HEK293 (cell line): ENCODE results near the gene MYO9B.

Experiments
- BCL11A ChIP-seq: fragments of 450-650 bp; formaldehyde crosslinking; IDR thresholded peaks from 2 replicates; pipeline ENCODE4 v1.5.1; 2016; ENCODE audit warnings: low read depth, missing biosample characterization, missing genetic modification characterization
- GLI2 ChIP-seq: fragments of 450-650 bp; formaldehyde crosslinking; IDR thresholded peaks from 2 replicates; pipeline ENCODE4; 2017; ENCODE audit warnings: missing biosample characterization, missing genetic modification characterization, low read depth, borderline replicate concordance
- GLI4 ChIP-seq: fragments of 450-650 bp; formaldehyde crosslinking; IDR thresholded peaks from 2 replicates; pipeline ENCODE4 v1.5.1; 2016; ENCODE audit warnings: missing biosample characterization, missing genetic modification characterization
- IKZF3 ChIP-seq: fragments of 450-650 bp; IDR thresholded peaks from 2 replicates; pipeline ENCODE4 v1.5.0; 2018; ENCODE audit warnings: missing biosample characterization, mild to moderate bottlenecking, missing genetic modification characterization, moderate library complexity
- KLF16 ChIP-seq: fragments of 450-650 bp; formaldehyde crosslinking; IDR thresholded peaks from 2 replicates; pipeline ENCODE4 v1.5.1; 2017; ENCODE audit warnings: missing biosample characterization, missing genetic modification characterization
- MYNN ChIP-seq: fragments of 450-650 bp; formaldehyde crosslinking; IDR thresholded peaks from 2 replicates; pipeline ENCODE4 v1.5.1; 2016; ENCODE audit warnings: missing biosample characterization, missing genetic modification characterization, borderline replicate concordance
- OVOL3 ChIP-seq: fragments of 450-650 bp; formaldehyde crosslinking; IDR thresholded peaks from 2 replicates; pipeline ENCODE4 v1.5.1; 2016; ENCODE audit warnings: missing biosample characterization, missing genetic modification characterization
- PRDM2 ChIP-seq: fragments of 450-650 bp; formaldehyde crosslinking; IDR thresholded peaks from 2 replicates; pipeline ENCODE4 v1.5.1; 2016; ENCODE audit warnings: missing biosample characterization, missing genetic modification characterization, borderline replicate concordance
- SCRT1 ChIP-seq: fragments of 450-650 bp; formaldehyde crosslinking; IDR thresholded peaks from 2 replicates; pipeline ENCODE4 v1.5.1; 2016; ENCODE audit warnings: missing biosample characterization, missing genetic modification characterization, borderline replicate concordance
- SETDB1 ChIP-seq: IDR thresholded peaks from one replicate; pipeline ENCODE4 v1.6.1; 2017; ENCODE audit warnings: mild to moderate bottlenecking, low read length, moderate library complexity, mixed read lengths; ENCODE audit not compliant: insufficient read length
- ZBTB49 ChIP-seq: fragments of 450-650 bp; formaldehyde crosslinking; IDR thresholded peaks from 2 replicates; pipeline ENCODE4 v1.5.1; 2016; ENCODE audit warnings: missing biosample characterization, missing genetic modification characterization, low read depth
- ZFP3 ChIP-seq: fragments of 450-650 bp; formaldehyde crosslinking; IDR thresholded peaks from 2 replicates; pipeline ENCODE4 v1.5.1; 2016; ENCODE audit warnings: low read depth, missing biosample characterization, missing genetic modification characterization
- ZNF133 ChIP-seq: fragments of 450-650 bp; formaldehyde crosslinking; IDR thresholded peaks from 2 replicates; pipeline ENCODE4 v1.5.1; 2016; ENCODE audit warnings: missing biosample characterization, missing genetic modification characterization
- ZNF16 ChIP-seq: fragments of 450-650 bp; formaldehyde crosslinking; IDR thresholded peaks from 2 replicates; pipeline ENCODE4 v1.5.1; 2016; ENCODE audit warnings: low read depth, missing biosample characterization, missing genetic modification characterization
- ZNF174 ChIP-seq: fragments of 450-650 bp; formaldehyde crosslinking; IDR thresholded peaks from 2 replicates; pipeline ENCODE4 v1.5.0; 2017; ENCODE audit warnings: missing biosample characterization, mild to moderate bottlenecking, missing genetic modification characterization
- ZNF2 ChIP-seq: fragments of 450-650 bp; formaldehyde crosslinking; IDR thresholded peaks from 2 replicates; pipeline ENCODE4 v1.5.1; 2016; ENCODE audit warnings: missing biosample characterization, missing genetic modification characterization
- ZNF202 ChIP-seq: fragments of 450-650 bp; formaldehyde crosslinking; IDR thresholded peaks from 2 replicates; pipeline ENCODE4 v1.5.1; 2016; ENCODE audit warnings: missing biosample characterization, missing genetic modification characterization, borderline replicate concordance
- ZNF350 ChIP-seq: fragments of 450-650 bp; formaldehyde crosslinking; IDR thresholded peaks from 2 replicates; pipeline ENCODE4 v1.5.0; 2017; ENCODE audit warnings: missing biosample characterization, mild to moderate bottlenecking, missing genetic modification characterization
- ZNF426 ChIP-seq: fragments of 450-650 bp; formaldehyde crosslinking; IDR thresholded peaks from 2 replicates; pipeline ENCODE4 v1.5.1; 2017; ENCODE audit warnings: missing biosample characterization, missing genetic modification characterization, mild to moderate bottlenecking, inconsistent platforms, moderate library complexity
- ZNF48 ChIP-seq: fragments of 450-650 bp; formaldehyde crosslinking; IDR thresholded peaks from 2 replicates; pipeline ENCODE4 v1.5.1; 2016; ENCODE audit warnings: missing biosample characterization, missing genetic modification characterization
- ZNF561 ChIP-seq: fragments of 450-650 bp; IDR thresholded peaks from 2 replicates; pipeline ENCODE4 v1.5.1; 2018; ENCODE audit warnings: missing biosample characterization, missing genetic modification characterization, borderline replicate concordance
- ZNF629 ChIP-seq: fragments of 450-650 bp; formaldehyde crosslinking; IDR thresholded peaks from 2 replicates; pipeline ENCODE4 v1.5.1; 2017; ENCODE audit warnings: missing biosample characterization, missing genetic modification characterization
- ZNF664 ChIP-seq: fragments of 450-650 bp; formaldehyde crosslinking; IDR thresholded peaks from 2 replicates; pipeline ENCODE4 v1.5.1; 2016; ENCODE audit warnings: missing biosample characterization, missing genetic modification characterization
- ZNF792 ChIP-seq: fragments of 450-650 bp; formaldehyde crosslinking; IDR thresholded peaks from 2 replicates; pipeline ENCODE4 v1.5.1; 2016; ENCODE audit warnings: missing biosample characterization, missing genetic modification characterization
- TF ChIP-seq, protein P1 (sequence below): sonication (generic); formaldehyde crosslinking; IDR thresholded peaks from 2 replicates; pipeline ENCODE4 v1.8.1; 2022; ENCODE audit warnings: mild to moderate bottlenecking, moderate library complexity, missing genetic modification reagents
- TF ChIP-seq, protein P2 (sequence below): fragments of 450-650 bp; formaldehyde crosslinking; IDR thresholded peaks from 2 replicates; pipeline ENCODE4 v1.5.1; 2017; ENCODE audit warnings: missing biosample characterization, missing genetic modification characterization
- TF ChIP-seq, protein P3 (sequence below): fragments of 450-650 bp; formaldehyde crosslinking; IDR thresholded peaks from 2 replicates; pipeline ENCODE4 v1.5.1; 2016; ENCODE audit warnings: missing biosample characterization, missing genetic modification characterization

Gene MYO9B

DNA sequence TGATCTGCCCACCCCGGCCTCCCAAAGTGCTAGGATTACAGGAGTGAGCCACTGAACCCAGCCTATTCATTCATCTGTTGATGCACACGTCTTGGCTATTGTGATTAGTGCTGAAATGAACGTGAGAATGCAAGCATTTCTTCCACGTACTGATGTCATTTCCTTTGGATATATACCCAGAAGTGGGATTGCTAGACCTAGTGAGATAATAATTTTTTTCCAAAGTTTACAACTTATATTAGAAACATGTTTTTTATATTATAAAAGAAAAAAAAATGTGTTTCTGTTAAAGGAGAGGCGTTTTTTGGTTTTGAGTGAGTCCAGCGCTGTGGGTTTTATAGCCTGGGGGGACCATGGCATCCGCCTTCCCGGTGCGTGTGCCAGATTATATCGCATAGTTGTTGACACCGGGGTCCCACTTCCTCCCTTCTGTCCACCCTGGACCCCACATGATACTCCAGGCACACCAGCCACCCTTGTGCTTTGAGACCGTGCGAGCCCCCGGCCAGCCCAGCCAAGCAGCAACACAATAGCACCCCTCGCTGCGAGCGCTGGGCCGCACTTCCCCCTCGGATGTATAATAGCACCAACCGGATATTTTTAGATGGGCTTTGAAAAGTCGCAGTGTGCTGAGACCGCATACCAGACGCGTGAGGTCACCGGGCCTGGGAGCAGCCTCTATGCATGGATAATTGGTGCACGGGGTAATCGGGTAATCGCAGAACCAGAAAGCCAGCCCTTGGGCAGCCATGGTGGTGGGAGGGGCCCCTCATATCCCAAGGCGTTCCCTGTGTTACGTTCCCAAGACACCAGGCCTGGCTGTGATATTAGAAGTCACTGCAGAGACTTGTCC is 59.6 kb downstream of the MYO9B start (continued):
- no peak for TF ChIP-seq SCRT1 (tag by site-specific recombination)
- TF ChIP-seq, protein P1, sequence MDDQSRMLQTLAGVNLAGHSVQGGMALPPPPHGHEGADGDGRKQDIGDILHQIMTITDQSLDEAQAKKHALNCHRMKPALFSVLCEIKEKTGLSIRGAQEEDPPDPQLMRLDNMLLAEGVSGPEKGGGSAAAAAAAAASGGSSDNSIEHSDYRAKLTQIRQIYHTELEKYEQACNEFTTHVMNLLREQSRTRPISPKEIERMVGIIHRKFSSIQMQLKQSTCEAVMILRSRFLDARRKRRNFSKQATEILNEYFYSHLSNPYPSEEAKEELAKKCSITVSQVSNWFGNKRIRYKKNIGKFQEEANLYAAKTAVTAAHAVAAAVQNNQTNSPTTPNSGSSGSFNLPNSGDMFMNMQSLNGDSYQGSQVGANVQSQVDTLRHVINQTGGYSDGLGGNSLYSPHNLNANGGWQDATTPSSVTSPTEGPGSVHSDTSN (CRISPR knock-in tag), result no peak
- TF ChIP-seq IKZF3, result peak; percentile 58; the same call in 1 of the 2 replicates
- TF ChIP-seq ZNF48 (tag by site-specific recombination), result no peak
- no peak for TF ChIP-seq ZNF202 (tag by site-specific recombination)
- TF ChIP-seq OVOL3 (tag by site-specific recombination), result no peak
- TF ChIP-seq SETDB1, result no peak
- TF ChIP-seq, protein P2, sequence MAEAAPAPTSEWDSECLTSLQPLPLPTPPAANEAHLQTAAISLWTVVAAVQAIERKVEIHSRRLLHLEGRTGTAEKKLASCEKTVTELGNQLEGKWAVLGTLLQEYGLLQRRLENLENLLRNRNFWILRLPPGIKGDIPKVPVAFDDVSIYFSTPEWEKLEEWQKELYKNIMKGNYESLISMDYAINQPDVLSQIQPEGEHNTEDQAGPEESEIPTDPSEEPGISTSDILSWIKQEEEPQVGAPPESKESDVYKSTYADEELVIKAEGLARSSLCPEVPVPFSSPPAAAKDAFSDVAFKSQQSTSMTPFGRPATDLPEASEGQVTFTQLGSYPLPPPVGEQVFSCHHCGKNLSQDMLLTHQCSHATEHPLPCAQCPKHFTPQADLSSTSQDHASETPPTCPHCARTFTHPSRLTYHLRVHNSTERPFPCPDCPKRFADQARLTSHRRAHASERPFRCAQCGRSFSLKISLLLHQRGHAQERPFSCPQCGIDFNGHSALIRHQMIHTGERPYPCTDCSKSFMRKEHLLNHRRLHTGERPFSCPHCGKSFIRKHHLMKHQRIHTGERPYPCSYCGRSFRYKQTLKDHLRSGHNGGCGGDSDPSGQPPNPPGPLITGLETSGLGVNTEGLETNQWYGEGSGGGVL (tag by site-specific recombination), result peak; percentile 77
- no peak for TF ChIP-seq ZBTB49 (tag by site-specific recombination)
- no peak for TF ChIP-seq ZFP3
- peak; percentile 63; the same call in 1 of the 2 replicates for TF ChIP-seq BCL11A (tag by site-specific recombination)
- no peak for TF ChIP-seq MYNN (tag by site-specific recombination)
- no peak for TF ChIP-seq KLF16 (tag by site-specific recombination)
- TF ChIP-seq ZNF350, result no peak
- TF ChIP-seq ZNF792 (tag by site-specific recombination), result no peak
- TF ChIP-seq ZNF16 (tag by site-specific recombination), result no peak
- no peak for TF ChIP-seq ZNF664 (tag by site-specific recombination)
- peak; percentile 57 for TF ChIP-seq ZNF561 (tag by site-specific recombination)
- TF ChIP-seq ZNF2 (tag by site-specific recombination), result peak; percentile 77; the same call in 1 of the 2 replicates
- TF ChIP-seq ZNF133 (tag by site-specific recombination), result peak; percentile 84
- TF ChIP-seq, protein P3, sequence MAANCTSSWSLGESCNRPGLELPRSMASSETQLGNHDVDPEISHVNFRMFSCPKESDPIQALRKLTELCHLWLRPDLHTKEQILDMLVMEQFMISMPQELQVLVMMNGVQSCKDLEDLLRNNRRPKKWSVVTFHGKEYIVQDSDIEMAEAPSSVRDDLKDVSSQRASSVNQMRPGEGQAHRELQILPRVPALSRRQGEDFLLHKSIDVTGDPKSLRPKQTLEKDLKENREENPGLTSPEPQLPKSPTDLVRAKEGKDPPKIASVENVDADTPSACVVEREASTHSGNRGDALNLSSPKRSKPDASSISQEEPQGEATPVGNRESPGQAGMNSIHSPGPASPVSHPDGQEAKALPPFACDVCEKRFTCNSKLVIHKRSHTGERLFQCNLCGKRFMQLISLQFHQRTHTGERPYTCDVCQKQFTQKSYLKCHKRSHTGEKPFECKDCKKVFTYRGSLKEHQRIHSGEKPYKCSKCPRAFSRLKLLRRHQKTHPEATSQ (tag by site-specific recombination), result no peak
- TF ChIP-seq ZNF426 (tag by site-specific recombination), result no peak
- no peak for TF ChIP-seq GLI2
- TF ChIP-seq GLI4 (tag by site-specific recombination), result no peak
- no peak for TF ChIP-seq ZNF174
- no peak for TF ChIP-seq PRDM2 (tag by site-specific recombination)
- peak; percentile 90 for TF ChIP-seq ZNF629
